SK-N-SH treated with all-trans-retinoic acid at 6 μM for 48 hours (cell line): ENCODE data around the gene BRI3.

Experiments used
- PATZ1 ChIP-seq: fragments of 250-450 bp; sonication (Bioruptor Pico); IDR thresholded peaks from 2 replicates; pipeline ENCODE4 v1.8.0; 2020; ENCODE audit warnings: mild to moderate bottlenecking, moderate library complexity, borderline replicate concordance
- RARB ChIP-seq: fragments of 250-450 bp; sonication (Bioruptor Pico); IDR thresholded peaks from 2 replicates; pipeline ENCODE4 v1.8.0; 2021; ENCODE audit warnings: mild to moderate bottlenecking, moderate library complexity

BRI3 gene

DNA sequence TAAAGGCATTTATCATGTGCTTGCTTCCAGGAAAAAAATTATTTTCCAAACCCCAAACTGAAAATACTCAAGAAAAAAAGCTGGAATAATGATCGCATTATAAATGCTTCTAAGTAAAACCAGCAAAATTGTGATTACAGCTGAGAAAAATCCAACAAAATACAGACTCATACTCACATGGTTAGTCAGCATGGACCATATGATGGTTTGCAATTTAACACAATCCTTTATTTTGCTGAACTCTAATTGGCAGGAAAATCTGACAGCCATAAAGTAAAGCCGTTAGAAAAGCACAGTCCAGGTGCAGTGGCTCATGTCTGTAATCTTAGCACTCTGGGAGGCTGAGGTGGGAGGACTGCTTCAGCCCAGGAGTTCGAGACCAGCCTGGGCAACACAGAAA, 59.6 kb downstream of the BRI3 start (continued):
- TF ChIP-seq PATZ1 (CRISPR knock-in tag) (no peak), RARB (CRISPR knock-in tag) (no peak)
